HG03064 (cell line): Measurements from ENCODE around the gene PRDM5.
"Not testable (repeated sequence)": the region's sequence is repeated elsewhere in the genome, so short reads cannot be mapped to it uniquely, and the experiment has no call there.

Experiments
- ATAC-seq: cut with Tn5 transposase; IDR thresholded peaks from one replicate; pipeline ENCODE4 v1.9.1; 2021; ENCODE audit warnings: low read depth; ENCODE audit not compliant: unreplicated experiment

PRDM5 gene

GRCh38 chr4:120769227-120769626, 153.3 kb downstream of the PRDM5 start:
- ATAC-seq = no peak

- no peak for ATAC-seq
Observed at GRCh38 chr4:120765260-120765680, 157.3 kb downstream of the PRDM5 start.

- no peak for ATAC-seq
Observed at GRCh38 chr4:120763650-120764049, 158.9 kb downstream of the PRDM5 start.

GRCh38 chr4:120761070-120761469, 161.5 kb downstream of the PRDM5 start:
- no peak for ATAC-seq

- ATAC-seq = no peak
Observed at GRCh38 chr4:120760047-120760446, 162.5 kb downstream of the PRDM5 start.

- no peak for ATAC-seq
Observed at GRCh38 chr4:120755864-120756263, 166.7 kb downstream of the PRDM5 start.

GRCh38 chr4:120754590-120754989, 167.9 kb downstream of the PRDM5 start:
- ATAC-seq = no peak

GRCh38 chr4:120753854-120754253, 168.7 kb downstream of the PRDM5 start:
- ATAC-seq = no peak

- no peak for ATAC-seq
Observed at GRCh38 chr4:120750152-120750525, 172.4 kb downstream of the PRDM5 start.

- peak; percentile 96 for ATAC-seq
Observed at GRCh38 chr4:120749445-120750151, 172.9 kb downstream of the PRDM5 start.

- not testable (repeated sequence) for ATAC-seq
Observed at GRCh38 chr4:120741636-120742035, 180.9 kb downstream of the PRDM5 start.

- no peak for ATAC-seq
Observed at GRCh38 chr4:120736312-120736711, 186.2 kb downstream of the PRDM5 start.

- no peak for ATAC-seq
Observed at GRCh38 chr4:120733968-120734367, 188.6 kb downstream of the PRDM5 start.

GRCh38 chr4:120733054-120733453, 189.5 kb downstream of the PRDM5 start:
- ATAC-seq = no peak

- no peak for ATAC-seq
Observed at GRCh38 chr4:120731561-120731960, 191.0 kb downstream of the PRDM5 start.

GRCh38 chr4:120730777-120731320, 191.7 kb downstream of the PRDM5 start:
- ATAC-seq = no peak

- ATAC-seq = no peak
Observed at GRCh38 chr4:120728892-120729675, 193.4 kb downstream of the PRDM5 start.

GRCh38 chr4:120725639-120726580, 196.6 kb downstream of the PRDM5 start:
- no peak for ATAC-seq

GRCh38 chr4:120724656-120725055, 197.9 kb downstream of the PRDM5 start:
- ATAC-seq = no peak

GRCh38 chr4:120723986-120724385, 198.5 kb downstream of the PRDM5 start:
- no peak for ATAC-seq

GRCh38 chr4:120723105-120723504, 199.4 kb downstream of the PRDM5 start:
- ATAC-seq = no peak
